GM21360 (cell line): ENCODE data around the gene ZDHHC11.
"Not testable (repeated sequence)": the region's sequence is repeated elsewhere in the genome, so short reads cannot be mapped to it uniquely, and the experiment has no call there.

Experiments
- ATAC-seq: cut with Tn5 transposase; IDR thresholded peaks from one replicate; pipeline ENCODE4 v1.9.1; 2021; ENCODE audit warnings: mild to moderate bottlenecking, moderate library complexity; ENCODE audit not compliant: unreplicated experiment

The ZDHHC11 gene

GRCh38 chr5:778967-779366 lies 71.8 kb downstream of the ZDHHC11 start:
- not testable (repeated sequence) for ATAC-seq

GRCh38 chr5:778421-778820 lies 72.4 kb downstream of the ZDHHC11 start:
- not testable (repeated sequence) for ATAC-seq

GRCh38 chr5:777756-778161 lies 73.0 kb downstream of the ZDHHC11 start:
- no peak for ATAC-seq

- ATAC-seq = no peak
Measured at GRCh38 chr5:776862-777711, 73.7 kb downstream of the ZDHHC11 start.

- ATAC-seq = no peak
Measured at GRCh38 chr5:775961-776861, 74.6 kb downstream of the ZDHHC11 start.

GRCh38 chr5:775595-775960 lies 75.2 kb downstream of the ZDHHC11 start:
- not testable (repeated sequence) for ATAC-seq

- ATAC-seq = not testable (repeated sequence)
Measured at GRCh38 chr5:774854-775505, 75.8 kb downstream of the ZDHHC11 start.

GRCh38 chr5:774304-774703 lies 76.5 kb downstream of the ZDHHC11 start:
- not testable (repeated sequence) for ATAC-seq

- no peak for ATAC-seq
Measured at GRCh38 chr5:773517-774264, 77.1 kb downstream of the ZDHHC11 start.

- not testable (repeated sequence) for ATAC-seq
Measured at GRCh38 chr5:772931-773330, 77.9 kb downstream of the ZDHHC11 start.

- not testable (repeated sequence) for ATAC-seq
Measured at GRCh38 chr5:772547-772890, 78.3 kb downstream of the ZDHHC11 start.

GRCh38 chr5:771841-772546 lies 78.8 kb downstream of the ZDHHC11 start:
- ATAC-seq = not testable (repeated sequence)

- ATAC-seq = not testable (repeated sequence)
Measured at GRCh38 chr5:771087-771781, 79.6 kb downstream of the ZDHHC11 start.

- not testable (repeated sequence) for ATAC-seq
Measured at GRCh38 chr5:770585-770984, 80.2 kb downstream of the ZDHHC11 start.

GRCh38 chr5:769485-770145 lies 81.2 kb downstream of the ZDHHC11 start:
- not testable (repeated sequence) for ATAC-seq

GRCh38 chr5:766666-767431 lies 83.9 kb downstream of the ZDHHC11 start:
- no peak for ATAC-seq

GRCh38 chr5:765948-766631 lies 84.7 kb downstream of the ZDHHC11 start:
- no peak for ATAC-seq
